BJ (cell line): ENCODE measurements around the gene MICAL3. TPM values are rescaled to one million over a fixed set of nuclear protein-coding genes. Genes with fewer than 3 reads are reported as not detected.

Experiments
- CTCF ChIA-PET: fragments of 350-600 bp; formaldehyde crosslinking; extraction: SDS; loops from one replicate; lab custom pipeline; 2021; ENCODE audit warnings: antibody characterized with exemption, inconsistent platforms; lab: Yijun Ruan, JAX
- POLR2A ChIA-PET: fragments of 300-600 bp; sonication (Branson Sonifier 250); formaldehyde crosslinking; extraction: SDS; loops from one replicate; lab custom pipeline; 2021; ENCODE audit warnings: antibody characterized with exemption; lab: Charles Lee
- DNase-seq: peaks from one replicate; pipeline ENCODE4 v3.0.0-alpha.2; 2011; ENCODE audit warnings: low read depth
- H3K27me3 ChIP-seq: 2 replicates; pipeline ENCODE4 v1.6.0; 2011; ENCODE audit warnings: low read length; ENCODE audit not compliant: control insufficient read depth, insufficient read depth
- H3K36me3 ChIP-seq: 2 replicates; pipeline ENCODE4 v1.5.1; 2011; ENCODE audit warnings: low read length; ENCODE audit not compliant: control insufficient read depth, insufficient read depth
- H3K4me3 ChIP-seq: 2 replicates; pipeline ENCODE4 v1.5.1; 2011; ENCODE audit warnings: low read depth, mild to moderate bottlenecking, control low read depth, low read length
- CTCF ChIP-seq: IDR thresholded peaks from 2 replicates; pipeline ENCODE4 v1.5.1; 2011; ENCODE audit warnings: low read depth, mild to moderate bottlenecking, control low read depth, inconsistent platforms, low read length, moderate library complexity; ENCODE audit not compliant: insufficient read depth
- polyA plus RNA-seq: library from polyadenylated mRNA; depleted of rRNA; stranded (reverse); fragments of >200 nt; gene quantifications from 2 replicates; pipeline ENCODE4 v1.2.3, GENCODE V29; 2011

MICAL3 gene
- polyA plus RNA-seq, 1 experiment = 16.4 TPM

DNA sequence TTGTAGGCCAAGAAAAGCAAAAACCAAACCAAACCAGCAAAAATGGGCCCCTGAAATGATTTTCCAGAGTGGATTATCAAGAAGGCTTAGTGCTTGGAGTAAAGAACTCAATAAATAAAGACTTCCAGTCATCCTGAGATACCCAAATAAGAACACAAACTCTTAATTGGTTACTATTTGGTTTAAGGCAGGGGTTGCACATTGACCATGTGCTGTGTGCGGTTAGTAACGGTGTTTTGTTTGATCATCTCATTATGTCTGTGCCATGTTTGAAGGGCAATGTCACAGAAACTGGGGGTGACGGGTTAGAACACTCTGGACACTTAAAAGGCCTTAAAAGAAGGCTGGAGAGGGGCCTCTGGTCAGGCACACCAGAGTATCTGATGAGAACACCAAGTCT is 9.7 kb upstream of the MICAL3 start:
- ChIA-PET POLR2A (no interaction called here), CTCF (interaction anchor here (0.7 to 1.2 kb wide), 4 partner anchors 8 to 145 kb away, joined by 3 to 6 read pairs (median 3); partner anchors contain the start of gene MICAL3)
- Histone ChIP-seq H3K36me3 (no peaks in the 10 kb centered on the region), H3K27me3 (no peaks in the 10 kb centered on the region), H3K4me3 (no peak overlapping the region)
- DNase-seq = no peak
- no peak for TF ChIP-seq CTCF

DNA sequence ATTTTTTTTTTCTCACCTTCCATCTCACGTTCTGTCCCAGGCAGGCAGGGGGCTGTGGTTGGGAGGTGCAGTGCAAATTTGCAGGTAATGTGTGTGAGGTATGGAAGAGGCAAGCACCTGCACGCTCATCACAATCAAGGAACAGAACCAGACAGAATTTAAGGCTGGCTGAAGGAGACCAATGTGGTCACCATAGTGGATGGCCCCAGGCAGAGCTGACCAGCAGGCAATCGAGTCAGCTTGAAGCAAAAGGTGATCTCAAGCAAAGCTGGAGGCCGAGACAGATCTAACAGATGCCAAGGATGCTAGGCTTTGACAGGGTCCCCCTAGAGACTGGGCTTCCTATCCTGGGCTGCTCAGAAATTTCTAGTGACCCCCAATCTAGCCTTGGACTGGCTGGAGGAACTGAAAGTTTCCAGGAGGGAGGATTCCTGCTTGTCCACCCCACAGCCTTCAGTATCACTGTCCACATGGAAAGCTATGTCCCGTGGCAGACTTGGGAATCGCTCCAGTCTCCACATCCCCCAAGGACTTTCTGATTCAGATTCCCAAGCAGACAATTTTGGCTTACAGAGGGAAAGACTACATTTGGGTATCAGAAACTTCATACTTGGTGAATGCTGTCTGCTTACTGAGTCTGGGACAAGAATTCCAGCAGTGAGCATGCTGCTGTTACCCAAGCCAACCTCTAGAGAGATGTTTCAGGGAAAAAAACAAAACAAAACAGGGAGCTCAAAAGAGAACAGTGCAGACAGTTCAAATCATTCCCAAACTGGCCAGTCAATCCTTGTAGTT is 9.0 kb upstream of the MICAL3 start:
- DNase-seq = no peak
- CTCF ChIA-PET = interaction anchor here (0.7 to 1.2 kb wide), 6 partner anchors 7 to 145 kb away, joined by 3 to 6 read pairs (median 4); partner anchors contain the start of gene MICAL3
- Histone ChIP-seq H3K36me3 (no peaks in the 10 kb centered on the region), H3K27me3 (no peaks in the 10 kb centered on the region), H3K4me3 (no peak overlapping the region)
- peak; percentile 28 for TF ChIP-seq CTCF
- POLR2A ChIA-PET = no interaction called here

DNA sequence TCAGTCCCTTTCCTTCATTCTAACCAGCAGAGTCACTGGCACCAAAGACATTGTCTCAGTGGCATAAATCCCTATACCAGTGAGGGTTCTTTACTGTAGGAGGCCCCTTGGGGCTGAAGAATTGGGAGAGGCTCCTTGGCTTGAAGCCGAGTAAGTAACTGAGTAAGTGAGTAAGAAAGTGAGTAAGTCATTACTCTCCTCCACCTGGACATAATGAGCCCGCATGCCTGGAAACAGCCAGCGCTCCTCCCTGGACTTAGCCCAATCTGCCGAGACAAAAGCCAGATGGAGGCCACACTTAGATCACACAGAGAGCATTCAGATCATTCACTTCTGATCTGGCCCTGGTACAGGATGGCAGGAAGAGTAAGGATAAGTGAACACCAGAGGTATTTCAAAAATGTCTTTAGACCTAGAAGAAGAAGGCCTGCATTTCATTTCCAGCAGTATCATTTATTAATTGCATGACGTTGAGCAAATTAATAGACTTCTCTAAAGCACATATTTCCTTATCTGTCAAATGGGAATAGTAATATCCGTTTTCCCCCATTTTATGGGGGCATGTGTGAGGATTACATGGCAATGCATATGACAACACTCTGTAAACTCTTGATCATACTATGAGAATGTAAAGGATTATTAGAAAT is 8.2 kb upstream of the MICAL3 start:
- no peaks in the 10 kb centered on the region for H3K27me3 ChIP-seq
- no peak for TF ChIP-seq CTCF
- POLR2A ChIA-PET = no interaction called here

GRCh38 chr22:18031695-18032454 is 7.5 kb upstream of the MICAL3 start:
- Histone ChIP-seq H3K27me3 (no peaks in the 10 kb centered on the region), H3K4me3 (no peak overlapping the region), H3K36me3 (no peaks in the 10 kb centered on the region)
- POLR2A ChIA-PET = no interaction called here
- TF ChIP-seq CTCF = no peak
- peak; percentile 68 for DNase-seq
- CTCF ChIA-PET = interaction anchor here (0.7 to 1.4 kb wide), 4 partner anchors 13 to 202 kb away, joined by 3 to 4 read pairs (median 3); no protein-coding TSS in a partner anchor

More for the DNA sequence above, 8.2 kb upstream of the MICAL3 start:
- Histone ChIP-seq H3K36me3 (no peaks in the 10 kb centered on the region), H3K4me3 (no peak overlapping the region)
- no peak for DNase-seq
- CTCF ChIA-PET = interaction anchor here (0.9 to 1.1 kb wide), 3 partner anchors 9 to 47 kb away, joined by 3 to 6 read pairs (median 4); no protein-coding TSS in a partner anchor
